ENCODE data around the gene TIMELESS.

DNA sequence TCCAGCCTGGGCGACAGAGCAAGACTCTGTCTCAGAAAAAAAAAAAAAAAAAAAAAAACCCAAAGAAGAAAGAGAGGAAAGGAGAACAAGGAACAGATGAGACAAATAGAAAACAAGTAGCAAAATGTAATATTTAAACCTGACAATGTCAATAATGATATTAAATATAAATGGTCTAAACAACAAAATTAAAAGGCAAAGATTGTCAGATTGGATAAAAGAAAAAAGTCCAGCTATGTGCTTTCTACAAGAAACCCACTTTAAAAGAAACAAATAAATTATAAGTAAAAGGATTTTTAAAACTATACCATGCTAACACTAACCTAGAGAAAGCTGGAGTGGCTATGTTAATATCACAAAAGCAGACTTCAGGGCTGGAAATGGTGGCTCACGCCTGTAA lies 56.9 kb downstream of the TIMELESS start:
- no peak for TF ChIP-seq POLR2AphosphoS5 (IDR thresholded peaks at IDR 0.05; ENCODE audit: low read depth)
- TF ChIP-seq, protein P1, sequence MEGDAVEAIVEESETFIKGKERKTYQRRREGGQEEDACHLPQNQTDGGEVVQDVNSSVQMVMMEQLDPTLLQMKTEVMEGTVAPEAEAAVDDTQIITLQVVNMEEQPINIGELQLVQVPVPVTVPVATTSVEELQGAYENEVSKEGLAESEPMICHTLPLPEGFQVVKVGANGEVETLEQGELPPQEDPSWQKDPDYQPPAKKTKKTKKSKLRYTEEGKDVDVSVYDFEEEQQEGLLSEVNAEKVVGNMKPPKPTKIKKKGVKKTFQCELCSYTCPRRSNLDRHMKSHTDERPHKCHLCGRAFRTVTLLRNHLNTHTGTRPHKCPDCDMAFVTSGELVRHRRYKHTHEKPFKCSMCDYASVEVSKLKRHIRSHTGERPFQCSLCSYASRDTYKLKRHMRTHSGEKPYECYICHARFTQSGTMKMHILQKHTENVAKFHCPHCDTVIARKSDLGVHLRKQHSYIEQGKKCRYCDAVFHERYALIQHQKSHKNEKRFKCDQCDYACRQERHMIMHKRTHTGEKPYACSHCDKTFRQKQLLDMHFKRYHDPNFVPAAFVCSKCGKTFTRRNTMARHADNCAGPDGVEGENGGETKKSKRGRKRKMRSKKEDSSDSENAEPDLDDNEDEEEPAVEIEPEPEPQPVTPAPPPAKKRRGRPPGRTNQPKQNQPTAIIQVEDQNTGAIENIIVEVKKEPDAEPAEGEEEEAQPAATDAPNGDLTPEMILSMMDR (conservative IDR thresholded peaks at IDR 0.05; ENCODE audit: low read depth in 2 of 2): no peak
- no peak for TF ChIP-seq JUNB (IDR thresholded peaks at IDR 0.05; ENCODE audit: unreplicated experiment)

All from GM23338 (cell line).